Lower lobe of right lung (tissue), 2 donors: ENCODE measurements around the gene SIGLEC14. TPM values are rescaled to one million over a fixed set of nuclear protein-coding genes. Genes with fewer than 3 reads are reported as not detected.
A peak's percentile ranks its signal among the peaks of the same experiment; 100 is the strongest.

Experiments used
- ATAC-seq, 2 donors: fragments of 200-7000 bp; cut with Tn5 transposase; one replicate each; pipeline ENCODE4 v1.9.1; 2020 to 2022; ENCODE audit warnings: mild to moderate bottlenecking in 2 of 2, moderate library complexity in 2 of 2
- DNase-seq: peaks from one replicate; pipeline ENCODE4 v3.0.0-alpha.2; 2020
- H3K27ac ChIP-seq: fragments of 200-600 bp; one replicate; pipeline ENCODE4 v1.8.0; 2022
- H3K27me3 ChIP-seq: fragments of 200-600 bp; one replicate; pipeline ENCODE4 v1.8.0; 2022; ENCODE audit warnings: low read depth
- H3K36me3 ChIP-seq: fragments of 200-600 bp; one replicate; pipeline ENCODE4 v1.8.0; 2022; ENCODE audit warnings: mild to moderate bottlenecking
- H3K4me1 ChIP-seq: fragments of 200-600 bp; one replicate; pipeline ENCODE4 v1.8.0; 2022
- H3K4me3 ChIP-seq: fragments of 200-600 bp; one replicate; pipeline ENCODE4 v1.8.0; 2022; ENCODE audit warnings: mild to moderate bottlenecking
- H3K9me3 ChIP-seq: fragments of 200-600 bp; one replicate; pipeline ENCODE4 v1.8.0; 2022
- intact Hi-C: fragments of 100-400 bp; cut with DNase I; formaldehyde crosslinking; loops from one replicate; pipeline ENCODE4 v1.11.0; 2022
- total RNA-seq: library from RNA; stranded (reverse); fragmentation: NEBNext Ultra II Directional; extraction: Animal tissue kit (Norgen Biotek cat#: 25700); gene quantifications from one replicate; pipeline ENCODE4 v1.2.1, GENCODE V29; 2021
- TF ChIP-seq, protein P1 (sequence below): fragments of 200-600 bp; IDR thresholded peaks from one replicate; pipeline ENCODE4 v1.8.0; 2022; ENCODE audit warnings: antibody characterized with exemption, mild to moderate bottlenecking
- donor health status: DM: no; HTN: yes; CAD: no; lungs with severe emphysema.

SIGLEC14 gene
- total RNA-seq, 1 donor from 2014 or later: 20.3 TPM

DNA sequence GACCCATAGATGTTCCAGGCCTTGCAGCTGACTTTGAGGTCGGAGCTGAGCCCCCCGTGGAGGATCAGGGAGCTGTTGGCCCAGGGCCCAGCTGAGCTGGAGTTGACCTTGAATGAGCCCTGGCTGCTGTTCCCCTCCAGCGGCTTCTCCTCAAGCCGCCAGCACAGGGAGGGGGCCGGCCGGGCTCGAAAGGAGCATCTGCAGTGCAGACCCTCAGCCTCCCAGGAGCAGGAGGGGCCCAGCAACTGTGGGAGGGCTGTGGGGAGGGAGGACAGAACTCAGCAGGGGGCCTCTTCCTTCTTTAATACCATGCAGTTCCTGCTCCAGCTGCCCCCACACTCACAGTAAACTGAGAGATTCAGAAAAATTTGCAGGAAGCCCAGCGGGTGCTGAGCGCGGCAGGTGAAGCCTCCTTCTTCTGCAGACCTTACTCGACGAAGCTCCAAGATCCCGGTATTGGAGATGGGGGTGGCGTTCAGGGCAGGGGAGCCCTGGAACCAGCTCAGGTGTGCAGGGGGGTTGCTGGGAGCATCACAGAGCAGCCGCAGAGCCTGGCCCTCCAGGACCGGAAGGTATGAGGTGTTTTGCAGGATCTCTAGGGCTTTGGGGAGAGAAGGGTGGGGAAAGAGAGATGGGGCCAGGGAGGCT, 19.0 kb downstream of the SIGLEC14 start:
- DNase-seq (no peak), ATAC-seq (no peak)
- peaks cover 11% of the 10 kb centered on the region for H3K27me3 ChIP-seq
- intact Hi-C loops: no loop called here
- H3K4me1 ChIP-seq: no peaks in the 10 kb centered on the region
- no peaks in the 10 kb centered on the region for H3K9me3 ChIP-seq
- TF ChIP-seq, protein P1, sequence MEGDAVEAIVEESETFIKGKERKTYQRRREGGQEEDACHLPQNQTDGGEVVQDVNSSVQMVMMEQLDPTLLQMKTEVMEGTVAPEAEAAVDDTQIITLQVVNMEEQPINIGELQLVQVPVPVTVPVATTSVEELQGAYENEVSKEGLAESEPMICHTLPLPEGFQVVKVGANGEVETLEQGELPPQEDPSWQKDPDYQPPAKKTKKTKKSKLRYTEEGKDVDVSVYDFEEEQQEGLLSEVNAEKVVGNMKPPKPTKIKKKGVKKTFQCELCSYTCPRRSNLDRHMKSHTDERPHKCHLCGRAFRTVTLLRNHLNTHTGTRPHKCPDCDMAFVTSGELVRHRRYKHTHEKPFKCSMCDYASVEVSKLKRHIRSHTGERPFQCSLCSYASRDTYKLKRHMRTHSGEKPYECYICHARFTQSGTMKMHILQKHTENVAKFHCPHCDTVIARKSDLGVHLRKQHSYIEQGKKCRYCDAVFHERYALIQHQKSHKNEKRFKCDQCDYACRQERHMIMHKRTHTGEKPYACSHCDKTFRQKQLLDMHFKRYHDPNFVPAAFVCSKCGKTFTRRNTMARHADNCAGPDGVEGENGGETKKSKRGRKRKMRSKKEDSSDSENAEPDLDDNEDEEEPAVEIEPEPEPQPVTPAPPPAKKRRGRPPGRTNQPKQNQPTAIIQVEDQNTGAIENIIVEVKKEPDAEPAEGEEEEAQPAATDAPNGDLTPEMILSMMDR: no peak
- H3K27ac ChIP-seq: no peak overlapping the region
- H3K36me3 ChIP-seq: no peaks in the 10 kb centered on the region
- no peak overlapping the region for H3K4me3 ChIP-seq

DNA sequence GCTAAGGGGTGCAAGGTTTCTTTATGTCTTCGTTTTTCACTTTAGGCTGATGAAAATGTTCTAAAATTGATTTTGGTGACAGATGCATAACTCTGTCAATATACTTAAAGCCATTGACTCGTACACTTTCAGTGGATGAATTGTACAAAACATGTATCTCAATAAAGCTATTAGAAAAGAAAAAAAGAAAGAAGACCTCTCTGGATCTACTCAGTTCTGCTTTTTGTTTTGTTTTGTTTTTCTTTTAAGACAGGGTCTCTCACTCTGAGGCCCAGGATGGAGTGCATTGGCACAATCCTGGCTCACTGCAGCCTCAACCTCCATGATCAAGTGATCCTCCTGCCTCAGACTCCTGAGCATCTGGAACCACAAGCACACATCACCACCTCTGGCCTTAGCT, 19.9 kb downstream of the SIGLEC14 start:
- intact Hi-C loops: no loop called here
- H3K27me3 ChIP-seq: peaks cover 11% of the 10 kb centered on the region
- no peaks in the 10 kb centered on the region for H3K4me1 ChIP-seq
- no peak for ATAC-seq
- H3K36me3 ChIP-seq: no peaks in the 10 kb centered on the region
- DNase-seq: no peak
- TF ChIP-seq, protein P1: no peak
- H3K27ac ChIP-seq: no peak overlapping the region
- H3K4me3 ChIP-seq: no peak overlapping the region
- H3K9me3 ChIP-seq: no peaks in the 10 kb centered on the region

DNA sequence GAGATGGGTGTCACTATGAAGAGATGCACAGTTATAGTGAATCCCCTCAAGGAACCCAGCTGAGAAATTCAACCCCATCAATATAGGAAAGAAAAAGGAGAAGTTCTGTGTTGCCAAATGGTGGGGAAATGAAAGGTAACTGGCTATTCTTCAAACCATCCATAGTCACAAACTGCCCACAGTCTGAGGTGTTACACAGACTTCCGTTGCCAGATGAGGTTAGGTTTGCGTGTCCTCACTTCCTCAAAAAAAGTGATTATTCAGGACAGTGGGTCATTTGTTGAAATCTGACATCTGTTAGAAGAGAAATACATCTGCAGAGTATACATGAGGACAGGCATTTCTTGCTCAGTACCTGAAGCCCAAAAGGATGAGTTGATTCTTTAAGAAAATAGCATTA, 25.4 kb downstream of the SIGLEC14 start:
- intact Hi-C loops: no loop called here
- Histone ChIP-seq H3K36me3 (no peaks in the 10 kb centered on the region), H3K27me3 (peaks cover 4% of the 10 kb centered on the region), H3K4me3 (no peak overlapping the region), H3K4me1 (no peaks in the 10 kb centered on the region), H3K9me3 (no peaks in the 10 kb centered on the region), H3K27ac (no peak overlapping the region)
- TF ChIP-seq, protein P1: no peak
- DNase-seq (no peak), ATAC-seq (peak in 1 of 2 donors; percentile 65)

GRCh38 chr19:51615991-51616390, 30.6 kb downstream of the SIGLEC14 start:
- DNase-seq: no peak
- no peaks in the 10 kb centered on the region for H3K4me1 ChIP-seq
- H3K27me3 ChIP-seq: peaks cover 17% of the 10 kb centered on the region
- TF ChIP-seq, protein P1: no peak
- H3K9me3 ChIP-seq: no peaks in the 10 kb centered on the region
- intact Hi-C loops: no loop called here
- no peaks in the 10 kb centered on the region for H3K36me3 ChIP-seq
- no peak overlapping the region for H3K4me3 ChIP-seq
- H3K27ac ChIP-seq: no peak overlapping the region
- no peak for ATAC-seq

DNA sequence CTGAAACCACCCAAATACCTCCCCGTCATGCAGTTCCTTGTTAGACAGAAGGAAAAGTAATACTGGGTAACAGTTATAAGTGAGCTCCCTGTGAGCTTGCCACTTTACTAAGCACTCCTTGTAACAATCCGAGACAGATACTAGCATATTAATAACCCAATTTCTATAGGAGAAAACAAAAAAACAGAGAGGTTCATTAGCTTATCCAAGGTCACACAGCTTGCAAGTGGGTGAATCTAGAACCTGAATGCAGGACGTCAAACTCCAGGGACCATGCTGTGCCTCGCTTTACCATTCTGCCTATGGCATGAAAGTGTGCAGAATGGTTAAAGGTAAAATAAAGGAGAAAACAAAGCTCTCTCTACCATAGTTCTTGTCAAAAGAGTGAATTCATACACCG, 31.8 kb downstream of the SIGLEC14 start:
- Histone ChIP-seq H3K27ac (no peak overlapping the region), H3K36me3 (no peaks in the 10 kb centered on the region), H3K27me3 (peaks cover 17% of the 10 kb centered on the region), H3K9me3 (no peaks in the 10 kb centered on the region), H3K4me1 (no peaks in the 10 kb centered on the region), H3K4me3 (no peak overlapping the region)
- DNase-seq (no peak), ATAC-seq (no peak)
- TF ChIP-seq, protein P1: no peak
- intact Hi-C loops: no loop called here
